Mesenchymal stem cell (in vitro differentiated cells and primary cell): ENCODE data around the gene DDAH1.
A peak's percentile ranks its signal among the peaks of the same experiment; 100 is the strongest.

Experiments
- DNase-seq: peaks from one replicate; pipeline ENCODE4 v3.0.0-alpha.2; 2013
- H2AFZ ChIP-seq: one replicate; pipeline ENCODE4 v1.6.1; 2013; ENCODE audit warnings: low read depth, mild to moderate bottlenecking, control low read depth, inconsistent platforms, low read length, moderate library complexity
- H2AK5ac ChIP-seq: 2 replicates; pipeline ENCODE4 v1.6.1; 2013; ENCODE audit warnings: low read length, moderate library complexity, mild to moderate bottlenecking, inconsistent platforms; ENCODE audit not compliant: severe bottlenecking
- H2BK120ac ChIP-seq: one replicate; pipeline ENCODE4 v1.6.1; 2013; ENCODE audit warnings: low read depth, mild to moderate bottlenecking, inconsistent platforms, low read length, moderate library complexity
- H2BK12ac ChIP-seq, 2 experiments: one replicate each; pipeline ENCODE4 v1.6.1; 2013; ENCODE audit warnings: inconsistent platforms in 2 of 2, low read length in 2 of 2, mild to moderate bottlenecking in 2 of 2, moderate library complexity in 2 of 2, control low read depth in 1 of 2
- H2BK15ac ChIP-seq: one replicate; pipeline ENCODE4 v1.6.1; 2013; ENCODE audit warnings: mild to moderate bottlenecking, low read depth, inconsistent platforms; ENCODE audit not compliant: poor library complexity, severe bottlenecking
- H2BK5ac ChIP-seq: 2 replicates; pipeline ENCODE4 v1.6.1; 2013; ENCODE audit warnings: low read depth, mild to moderate bottlenecking, low read length, control low read depth, inconsistent platforms; ENCODE audit not compliant: poor library complexity, severe bottlenecking
- H3K14ac ChIP-seq, 2 experiments: one replicate each; pipeline ENCODE4 v1.6.1; 2013; ENCODE audit warnings: inconsistent platforms in 2 of 2, low read length in 2 of 2, control low read depth in 1 of 2, mild to moderate bottlenecking in 1 of 2, moderate library complexity in 1 of 2
- H3K18ac ChIP-seq, 2 experiments: one replicate each; pipeline ENCODE4 v1.6.1; 2013; ENCODE audit warnings: inconsistent platforms in 2 of 2, low read length in 2 of 2, control low read depth in 1 of 2, low read depth in 1 of 2, mild to moderate bottlenecking in 1 of 2
- H3K23ac ChIP-seq, 2 experiments: one replicate each; pipeline ENCODE4 v1.6.1; 2013; ENCODE audit warnings: inconsistent platforms in 2 of 2, low read length in 2 of 2, mild to moderate bottlenecking in 2 of 2, moderate library complexity in 2 of 2, control low read depth in 1 of 2
- H3K27ac ChIP-seq: 2 replicates; pipeline ENCODE4 v1.5.1; 2013; ENCODE audit warnings: mild to moderate bottlenecking, moderate library complexity, low read length, control low read depth, inconsistent platforms; ENCODE audit not compliant: poor library complexity, severe bottlenecking
- H3K27me3 ChIP-seq, 2 experiments: 2 replicates each; pipeline versions ENCODE4 v1.6.1 to v1.7.0; 2013; ENCODE audit warnings: low read length in 2 of 2, mild to moderate bottlenecking in 2 of 2, moderate library complexity in 2 of 2, control low read depth in 1 of 2, inconsistent platforms in 1 of 2; ENCODE audit not compliant: control insufficient read depth in 1 of 2, insufficient read depth in 1 of 2
- H3K36me3 ChIP-seq, 2 experiments: 2 replicates each; pipeline versions ENCODE4 v1.6.1 to v1.7.0; 2013; ENCODE audit warnings: low read length in 2 of 2, control low read depth in 1 of 2, inconsistent platforms in 1 of 2, low read depth in 1 of 2, mild to moderate bottlenecking in 1 of 2; ENCODE audit not compliant: insufficient read depth in 2 of 2, control insufficient read depth in 1 of 2
- H3K4ac ChIP-seq, 2 experiments: one replicate each; pipeline ENCODE4 v1.6.1; 2013; ENCODE audit warnings: inconsistent platforms in 2 of 2, low read length in 2 of 2, mild to moderate bottlenecking in 2 of 2, moderate library complexity in 2 of 2, control low read depth in 1 of 2, low read depth in 1 of 2
- H3K4me1 ChIP-seq: 2 replicates; pipeline ENCODE4 v1.6.1; 2013; ENCODE audit warnings: low read depth, low read length, control low read depth; ENCODE audit not compliant: control insufficient read depth, insufficient read depth
- H3K4me2 ChIP-seq: 2 replicates; pipeline ENCODE4 v1.6.1; 2013; ENCODE audit warnings: low read length, mild to moderate bottlenecking, inconsistent platforms; ENCODE audit not compliant: poor library complexity, severe bottlenecking
- H3K4me3 ChIP-seq, 2 experiments: 2 replicates each; pipeline versions ENCODE4 v1.5.1 to v1.7.0; 2013; ENCODE audit warnings: low read length in 2 of 2, mild to moderate bottlenecking in 2 of 2, control low read depth in 1 of 2, low read depth in 1 of 2; ENCODE audit not compliant: insufficient read depth in 1 of 2
- H3K79me1 ChIP-seq: replicated peaks from 2 replicates; pipeline ENCODE4 v1.6.1; 2013; ENCODE audit warnings: mild to moderate bottlenecking, control low read depth, low read length, inconsistent platforms; ENCODE audit not compliant: poor library complexity, severe bottlenecking
- H3K9ac ChIP-seq: 2 replicates; pipeline ENCODE4 v1.7.0; 2013; ENCODE audit warnings: mild to moderate bottlenecking, low read length, moderate library complexity
- H3K9me3 ChIP-seq: 2 replicates; pipeline ENCODE4 v1.7.0; 2013; ENCODE audit warnings: mild to moderate bottlenecking, low read length; ENCODE audit not compliant: control insufficient read depth
- H4K8ac ChIP-seq: one replicate; pipeline ENCODE4 v1.6.1; 2013; ENCODE audit warnings: inconsistent platforms, mild to moderate bottlenecking, low read length, moderate library complexity
- H4K91ac ChIP-seq: one replicate; pipeline ENCODE4 v1.6.1; 2013; ENCODE audit warnings: mild to moderate bottlenecking, low read length, inconsistent platforms
- WGBS: methylation state at CpG from one replicate; pipeline ENCODE4 v1.1.7; 2013; ENCODE audit warnings: mixed read lengths; 5-methylcytosine and 5-hydroxymethylcytosine counted together

The DDAH1 gene

DNA sequence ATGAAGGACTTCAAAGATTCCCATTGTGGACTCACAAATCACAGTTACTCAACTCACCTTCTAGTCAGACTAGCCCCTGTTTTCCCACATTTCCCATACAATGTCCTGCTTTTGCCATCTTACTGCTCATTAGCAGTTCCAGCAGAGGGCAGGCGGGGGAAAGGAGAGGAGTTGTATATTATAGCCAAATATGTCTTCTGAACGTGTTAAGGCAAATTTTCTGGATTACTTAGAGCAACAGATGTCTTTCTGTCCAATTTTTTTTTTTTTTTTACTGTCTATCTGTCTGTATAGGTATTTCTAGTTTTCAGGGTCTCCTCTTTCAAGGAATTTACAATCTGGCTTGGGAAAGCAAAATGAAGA lies 29.9 kb upstream of the DDAH1 start:
- H3K79me1 ChIP-seq: peaks cover 3% of the 10 kb centered on the region

DNA sequence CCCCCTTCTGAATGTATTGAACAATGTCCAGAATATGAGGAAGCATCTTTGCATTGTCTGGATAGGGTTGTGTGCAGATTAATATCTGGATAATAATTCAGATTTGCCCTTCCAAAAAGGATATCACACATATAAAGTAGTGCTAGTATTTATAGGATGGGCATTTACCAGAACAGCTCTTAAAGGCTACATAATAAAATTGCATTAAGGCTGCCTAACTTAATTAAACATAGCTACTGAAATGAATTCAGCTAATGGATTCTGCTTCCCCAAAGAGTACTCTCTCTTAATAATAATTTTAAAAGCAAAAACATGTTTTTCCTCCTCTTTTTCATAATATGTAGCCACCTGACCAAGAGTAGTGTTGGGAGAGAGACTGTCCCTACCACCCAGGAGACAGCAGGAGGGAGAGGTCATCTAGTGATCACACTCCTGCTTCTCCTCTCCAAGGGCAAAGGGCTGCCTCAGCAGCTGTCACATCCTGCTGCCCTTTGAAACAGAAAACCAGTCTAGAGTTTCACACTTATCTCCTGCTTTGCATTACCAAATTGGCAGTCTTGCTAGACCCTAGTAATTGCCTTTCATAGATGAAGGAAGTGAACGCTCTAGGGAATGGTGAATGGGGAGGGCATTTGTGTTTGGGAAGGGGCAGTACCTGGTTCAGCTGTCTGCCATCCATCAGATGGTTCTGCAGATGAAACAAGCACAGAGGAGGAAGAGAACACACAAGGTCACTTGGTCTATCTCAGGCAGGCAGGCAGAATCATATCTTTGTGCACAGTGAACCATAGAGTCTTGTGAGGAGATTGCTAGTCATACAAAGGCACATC lies 29.3 kb upstream of the DDAH1 start:
- Histone ChIP-seq H2BK15ac (no peak overlapping the region), H3K14ac (no peak overlapping the region), H2BK12ac (no peak overlapping the region), H3K27ac (no peak overlapping the region), H3K9ac (no peak overlapping the region), H3K4me2 (no peak overlapping the region), H2BK120ac (no peak overlapping the region), H3K4me3 (no peak overlapping the region), H4K91ac (no peak overlapping the region), H3K4ac (no peak overlapping the region), H2AK5ac (no peak overlapping the region), H3K18ac (no peak overlapping the region), H3K27me3 (no peaks in the 10 kb centered on the region), H2AFZ (no peak overlapping the region), H3K9me3 (no peaks in the 10 kb centered on the region), H2BK5ac (no peak overlapping the region), H3K4me1 (peaks cover 5% of the 10 kb centered on the region), H3K23ac (no peak overlapping the region), H4K8ac (no peak overlapping the region), H3K79me1 (peaks cover 3% of the 10 kb centered on the region), H3K36me3 (peaks cover 0 to 14% of the 10 kb centered on the region in 2 experiments)
- whole genome bisulfite sequencing: 66% methylated on average over 1 of the region's 1 CpG
- no peak for DNase-seq

More for the DNA sequence above, 29.9 kb upstream of the DDAH1 start:
- H3K27me3 ChIP-seq: no peaks in the 10 kb centered on the region
- no peak overlapping the region for H3K23ac ChIP-seq
- no peak overlapping the region for H2BK120ac ChIP-seq
- no peak overlapping the region for H3K9ac ChIP-seq
- H3K4ac ChIP-seq: no peak overlapping the region
- 48% methylated on average over 2 of the region's 2 CpGs for WGBS
- no peak overlapping the region for H3K18ac ChIP-seq
- H3K9me3 ChIP-seq: no peaks in the 10 kb centered on the region
- no peak overlapping the region for H4K8ac ChIP-seq
- no peak overlapping the region for H3K4me3 ChIP-seq
- H2AFZ ChIP-seq: no peak overlapping the region
- H3K14ac ChIP-seq: no peak overlapping the region
- H3K4me1 ChIP-seq: peaks cover 5% of the 10 kb centered on the region
- no peak overlapping the region for H2AK5ac ChIP-seq
- DNase-seq: peak; percentile 50
- H3K36me3 ChIP-seq: peaks cover 0 to 14% of the 10 kb centered on the region in 2 experiments
- H3K27ac ChIP-seq: no peak overlapping the region
- H2BK15ac ChIP-seq: no peak overlapping the region
- no peak overlapping the region for H2BK5ac ChIP-seq
- H2BK12ac ChIP-seq: no peak overlapping the region
- no peak overlapping the region for H4K91ac ChIP-seq
- H3K4me2 ChIP-seq: no peak overlapping the region

DNA sequence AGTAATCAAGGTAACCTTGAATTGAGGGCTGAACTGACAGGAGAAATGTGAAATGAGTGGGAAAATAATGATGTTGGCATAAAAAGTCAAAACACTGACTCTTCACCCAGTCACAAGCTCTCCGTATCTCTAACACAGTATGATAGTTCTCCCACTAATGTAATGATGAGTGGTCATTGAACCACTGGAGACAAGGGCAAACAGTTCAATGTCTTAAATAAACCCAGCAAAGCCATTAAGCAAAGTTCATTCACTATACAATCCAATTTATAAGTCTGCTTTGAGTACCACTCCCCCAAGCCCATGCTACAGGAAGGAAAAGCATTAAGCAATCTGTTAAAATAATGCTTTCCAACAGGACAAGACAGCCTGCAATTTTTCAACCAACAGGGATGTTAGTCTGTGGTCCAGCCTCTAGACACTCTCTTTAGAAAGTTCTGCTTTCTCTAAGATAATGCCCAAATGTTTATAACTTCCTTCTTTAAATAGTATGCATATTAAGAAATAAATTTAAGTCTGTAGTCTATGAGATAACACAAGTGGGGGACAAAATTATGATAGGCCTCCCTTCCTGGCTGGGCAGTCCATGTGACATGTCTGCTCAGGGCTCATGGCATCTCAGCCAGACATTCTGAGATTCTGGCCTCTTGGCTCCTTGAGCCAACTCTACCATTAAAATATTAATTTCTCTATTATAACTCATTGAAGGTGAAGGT lies 25.5 kb upstream of the DDAH1 start:
- Histone ChIP-seq H3K9ac (no peak overlapping the region), H3K4me1 (peaks cover 2% of the 10 kb centered on the region), H3K4ac (no peak overlapping the region), H2BK15ac (no peak overlapping the region), H3K9me3 (no peaks in the 10 kb centered on the region), H2BK5ac (no peak overlapping the region), H4K91ac (no peak overlapping the region), H4K8ac (no peak overlapping the region), H2BK120ac (no peak overlapping the region), H3K14ac (no peak overlapping the region), H2AFZ (no peak overlapping the region), H3K27me3 (no peaks in the 10 kb centered on the region), H3K27ac (no peak overlapping the region), H3K4me3 (no peak overlapping the region), H3K4me2 (no peak overlapping the region), H3K36me3 (peaks cover 0 to 22% of the 10 kb centered on the region in 2 experiments), H2BK12ac (no peak overlapping the region), H3K23ac (no peak overlapping the region), H2AK5ac (no peak overlapping the region), H3K18ac (no peak overlapping the region), H3K79me1 (peaks cover 3% of the 10 kb centered on the region)
- peak; percentile 40 for DNase-seq
- WGBS: 94% methylated on average over 1 of the region's 1 CpG

DNA sequence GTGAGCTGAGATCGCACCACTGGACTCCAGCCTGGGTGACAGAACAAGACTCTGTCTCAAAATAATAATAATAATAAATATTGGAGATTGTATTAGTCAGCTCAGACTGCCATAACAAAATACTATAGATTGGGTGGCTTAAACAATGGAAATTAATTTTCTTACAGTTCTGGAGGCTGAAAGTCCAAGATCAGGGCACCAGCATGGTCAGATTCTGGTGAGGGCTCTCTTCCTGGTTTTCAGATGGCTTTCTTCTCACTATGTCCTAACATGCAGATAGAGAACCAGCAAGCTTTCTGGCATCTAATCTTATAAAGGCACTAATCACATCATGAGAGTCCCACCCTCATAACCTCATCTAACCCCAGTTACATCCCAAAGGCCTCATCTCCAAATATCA lies 23.2 kb upstream of the DDAH1 start:
- peaks cover 0 to 22% of the 10 kb centered on the region in 2 experiments for H3K36me3 ChIP-seq
- no peak overlapping the region for H2BK120ac ChIP-seq
- H2AFZ ChIP-seq: no peak overlapping the region
- H3K27me3 ChIP-seq: no peaks in the 10 kb centered on the region
- no peak overlapping the region for H2BK5ac ChIP-seq
- H3K27ac ChIP-seq: no peak overlapping the region
- no peak overlapping the region for H3K18ac ChIP-seq
- WGBS: 100% methylated on average over 1 of the region's 1 CpG
- no peaks in the 10 kb centered on the region for H3K9me3 ChIP-seq
- H3K4me3 ChIP-seq: no peak overlapping the region
- no peak overlapping the region for H3K14ac ChIP-seq
- no peak overlapping the region for H2BK12ac ChIP-seq
- H3K4me1 ChIP-seq: no peaks in the 10 kb centered on the region
- H2AK5ac ChIP-seq: no peak overlapping the region
- no peak overlapping the region for H3K4ac ChIP-seq
- DNase-seq: no peak
- H3K79me1 ChIP-seq: peaks cover 4% of the 10 kb centered on the region
- H3K23ac ChIP-seq: no peak overlapping the region
- H2BK15ac ChIP-seq: no peak overlapping the region
- no peak overlapping the region for H3K9ac ChIP-seq
- no peak overlapping the region for H3K4me2 ChIP-seq
- H4K91ac ChIP-seq: no peak overlapping the region
- H4K8ac ChIP-seq: no peak overlapping the region
